Measurements from ENCODE around the gene UBE2M.

DNA sequence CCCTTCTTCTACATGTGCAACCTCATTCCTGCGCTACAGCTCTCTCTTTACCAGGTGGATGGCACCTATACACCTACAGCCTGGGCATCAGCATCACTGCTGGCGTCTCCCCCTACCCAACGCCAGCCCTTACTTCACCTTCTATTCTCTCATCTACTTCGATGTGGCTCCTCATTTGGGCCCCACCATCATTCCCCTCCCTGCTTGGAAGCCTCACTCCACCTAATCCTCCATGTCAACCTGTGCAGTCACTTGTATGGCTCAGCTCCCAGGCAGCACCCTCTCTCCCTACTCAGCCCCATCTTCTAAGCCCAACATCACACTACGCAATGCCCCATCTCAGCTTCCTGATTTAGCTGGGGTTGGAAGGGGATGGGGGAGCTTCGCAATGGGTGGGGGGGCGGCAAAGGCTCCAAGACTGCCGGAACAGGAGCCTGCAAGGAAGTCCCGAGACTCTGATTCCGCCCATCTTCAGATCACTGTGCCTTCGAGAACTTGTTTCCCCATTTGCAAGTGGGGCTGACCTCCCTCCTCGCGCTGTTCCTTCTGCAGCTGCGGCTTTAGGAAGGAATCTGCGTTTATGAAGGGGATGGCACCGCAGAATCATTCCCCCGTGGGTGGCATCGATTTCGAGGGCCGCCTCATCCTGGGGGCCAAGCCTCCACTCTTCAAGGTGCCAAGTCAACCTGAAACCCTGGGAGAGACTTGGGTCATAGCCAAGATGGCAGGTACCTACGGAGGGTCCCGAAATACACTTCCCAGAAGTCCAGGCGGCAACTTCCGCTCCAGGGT lies 13.8 kb upstream of the UBE2M start:
- TF ChIP-seq POLR2AphosphoS5 (IDR thresholded peaks at IDR 0.05), result no peak
- TF ChIP-seq, protein P1, sequence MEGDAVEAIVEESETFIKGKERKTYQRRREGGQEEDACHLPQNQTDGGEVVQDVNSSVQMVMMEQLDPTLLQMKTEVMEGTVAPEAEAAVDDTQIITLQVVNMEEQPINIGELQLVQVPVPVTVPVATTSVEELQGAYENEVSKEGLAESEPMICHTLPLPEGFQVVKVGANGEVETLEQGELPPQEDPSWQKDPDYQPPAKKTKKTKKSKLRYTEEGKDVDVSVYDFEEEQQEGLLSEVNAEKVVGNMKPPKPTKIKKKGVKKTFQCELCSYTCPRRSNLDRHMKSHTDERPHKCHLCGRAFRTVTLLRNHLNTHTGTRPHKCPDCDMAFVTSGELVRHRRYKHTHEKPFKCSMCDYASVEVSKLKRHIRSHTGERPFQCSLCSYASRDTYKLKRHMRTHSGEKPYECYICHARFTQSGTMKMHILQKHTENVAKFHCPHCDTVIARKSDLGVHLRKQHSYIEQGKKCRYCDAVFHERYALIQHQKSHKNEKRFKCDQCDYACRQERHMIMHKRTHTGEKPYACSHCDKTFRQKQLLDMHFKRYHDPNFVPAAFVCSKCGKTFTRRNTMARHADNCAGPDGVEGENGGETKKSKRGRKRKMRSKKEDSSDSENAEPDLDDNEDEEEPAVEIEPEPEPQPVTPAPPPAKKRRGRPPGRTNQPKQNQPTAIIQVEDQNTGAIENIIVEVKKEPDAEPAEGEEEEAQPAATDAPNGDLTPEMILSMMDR (IDR thresholded peaks at IDR 0.05 in 8 of 11, conservative IDR thresholded peaks at IDR 0.05 in 3 of 11), result no peak
- no peak for TF ChIP-seq POLR2A (IDR thresholded peaks at IDR 0.05)
